GM19463 (cell line): ENCODE results near the gene ROBO3.

ENCODE experiments used
- ATAC-seq: cut with Tn5 transposase; IDR thresholded peaks from one replicate; pipeline ENCODE4 v1.9.1; 2021; ENCODE audit warnings: mild to moderate bottlenecking, moderate library complexity; ENCODE audit not compliant: unreplicated experiment

ROBO3 gene

GRCh38 chr11:124844664-124845079 is 20.6 kb upstream of the ROBO3 start:
- no peak for ATAC-seq

- no peak for ATAC-seq
Observed at GRCh38 chr11:124846070-124846673, 19.1 kb upstream of the ROBO3 start.

GRCh38 chr11:124859171-124859570 is 6.1 kb upstream of the ROBO3 start:
- ATAC-seq: no peak

- ATAC-seq: no peak
Observed at GRCh38 chr11:124861670-124862069, 3.6 kb upstream of the ROBO3 start.

- ATAC-seq: no peak
Observed at GRCh38 chr11:124863137-124863825, 2.0 kb upstream of the ROBO3 start.

- no peak for ATAC-seq
Observed at GRCh38 chr11:124863826-124864165, 1.4 kb upstream of the ROBO3 start.

GRCh38 chr11:124864176-124864891 is 898 bp upstream of the ROBO3 start:
- ATAC-seq: no peak

GRCh38 chr11:124864892-124865180 is 396 bp upstream of the ROBO3 start:
- ATAC-seq: no peak

GRCh38 chr11:124865902-124866851 is 945 bp downstream of the ROBO3 start:
- peak; percentile 61 for ATAC-seq

GRCh38 chr11:124867700-124868099 is 2.5 kb downstream of the ROBO3 start:
- ATAC-seq: no peak

GRCh38 chr11:124868331-124869274 is 3.4 kb downstream of the ROBO3 start:
- ATAC-seq: no peak

- no peak for ATAC-seq
Observed at GRCh38 chr11:124869331-124869730, 4.1 kb downstream of the ROBO3 start.

- no peak for ATAC-seq
Observed at GRCh38 chr11:124869856-124870387, 4.7 kb downstream of the ROBO3 start.

GRCh38 chr11:124870430-124870829 is 5.2 kb downstream of the ROBO3 start:
- ATAC-seq: no peak

- no peak for ATAC-seq
Observed at GRCh38 chr11:124872280-124872679, 7.0 kb downstream of the ROBO3 start.

- no peak for ATAC-seq
Observed at GRCh38 chr11:124872741-124873140, 7.5 kb downstream of the ROBO3 start.

GRCh38 chr11:124873951-124874350 is 8.7 kb downstream of the ROBO3 start:
- ATAC-seq: no peak

- ATAC-seq: no peak
Observed at GRCh38 chr11:124874571-124875255, 9.5 kb downstream of the ROBO3 start.

GRCh38 chr11:124875401-124875800 is 10.2 kb downstream of the ROBO3 start:
- ATAC-seq: no peak
